ENCODE data around the gene TMEM63A. TPM values are rescaled to one million over a fixed set of nuclear protein-coding genes. Genes with fewer than 3 reads are reported as not detected.
A peak's percentile ranks its signal among the peaks of the same experiment; 100 is the strongest.
"Not testable (repeated sequence)": the region's sequence is repeated elsewhere in the genome, so short reads cannot be mapped to it uniquely, and the experiment has no call there.

The TMEM63A gene
- total RNA-seq, 4 donors from 2014 or later = 11.2 to 125 (median 63.8) TPM

DNA sequence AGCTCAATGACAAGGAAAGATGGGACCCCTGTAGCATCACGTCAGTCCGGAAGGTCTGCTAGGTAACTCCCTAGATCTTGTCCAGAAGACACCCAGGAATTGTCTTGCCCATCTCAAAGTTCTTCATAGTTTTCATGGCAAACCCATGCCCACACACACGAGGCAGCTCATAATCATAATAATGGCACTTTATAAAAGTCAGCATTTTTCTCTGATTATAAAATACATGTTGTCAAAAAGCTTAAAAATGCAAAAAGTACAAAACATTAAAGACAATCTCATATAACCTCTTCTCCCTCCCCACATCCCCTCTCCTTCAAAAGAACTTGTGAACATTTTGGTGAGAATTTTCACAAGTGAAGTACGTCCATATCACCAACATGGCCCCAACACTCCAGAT is 41.5 kb downstream of the TMEM63A start:
- TF ChIP-seq CTCF (IDR thresholded peaks at IDR 0.05) (no peak), POLR2A (IDR thresholded peaks at IDR 0.05) (no peak)
- DNase-seq = no peak
- intact Hi-C loops (cut with DNase I; ENCODE audit: low total_unique reads) = no loop called here
- Histone ChIP-seq H3K9me3 (no peaks in the 10 kb centered on the region), H3K27ac (no peak overlapping the region), H3K4me1 (peaks cover 4% of the 10 kb centered on the region in 2 donors), H3K27me3 (no peaks in the 10 kb centered on the region), H3K4me3 (no peak overlapping the region), H3K36me3 (no peaks in the 10 kb centered on the region)

- H3K27ac ChIP-seq = no peak overlapping the region
- no peaks in the 10 kb centered on the region for H3K9me3 ChIP-seq
- no peak overlapping the region for H3K4me3 ChIP-seq
- no peaks in the 10 kb centered on the region for H3K36me3 ChIP-seq
- intact Hi-C loops (cut with DNase I; ENCODE audit: low total_unique reads) = no loop called here
- TF ChIP-seq CTCF (IDR thresholded peaks at IDR 0.05) = no peak
- no peak for TF ChIP-seq POLR2A (IDR thresholded peaks at IDR 0.05)
- peaks cover 0 to 4% of the 10 kb centered on the region in 2 donors for H3K4me1 ChIP-seq
- H3K27me3 ChIP-seq = no peaks in the 10 kb centered on the region
- no peak for DNase-seq
Measured at GRCh38 chr1:225840223-225840610, 42.0 kb downstream of the TMEM63A start.

GRCh38 chr1:225838793-225839192 is 43.4 kb downstream of the TMEM63A start:
- TF ChIP-seq CTCF (IDR thresholded peaks at IDR 0.05) = no peak
- no peak for TF ChIP-seq POLR2A (IDR thresholded peaks at IDR 0.05)
- H3K27me3 ChIP-seq = no peaks in the 10 kb centered on the region
- H3K27ac ChIP-seq = no peak overlapping the region
- H3K36me3 ChIP-seq = no peaks in the 10 kb centered on the region
- H3K4me3 ChIP-seq = no peak overlapping the region
- DNase-seq = no peak
- no peaks in the 10 kb centered on the region for H3K9me3 ChIP-seq
- intact Hi-C loops (cut with DNase I; ENCODE audit: low total_unique reads) = no loop called here
- H3K4me1 ChIP-seq = peaks cover 7 to 8% of the 10 kb centered on the region in 2 donors

GRCh38 chr1:225836296-225836695 is 45.9 kb downstream of the TMEM63A start:
- intact Hi-C loops (cut with DNase I; ENCODE audit: low total_unique reads); H3K4me3 ChIP-seq; H3K9me3 ChIP-seq; DNase-seq; H3K27me3 ChIP-seq; H3K4me1 ChIP-seq; H3K36me3 ChIP-seq: not testable (repeated sequence)
- peak overlapping the region; percentile 39 to 65 for H3K27ac ChIP-seq

DNA sequence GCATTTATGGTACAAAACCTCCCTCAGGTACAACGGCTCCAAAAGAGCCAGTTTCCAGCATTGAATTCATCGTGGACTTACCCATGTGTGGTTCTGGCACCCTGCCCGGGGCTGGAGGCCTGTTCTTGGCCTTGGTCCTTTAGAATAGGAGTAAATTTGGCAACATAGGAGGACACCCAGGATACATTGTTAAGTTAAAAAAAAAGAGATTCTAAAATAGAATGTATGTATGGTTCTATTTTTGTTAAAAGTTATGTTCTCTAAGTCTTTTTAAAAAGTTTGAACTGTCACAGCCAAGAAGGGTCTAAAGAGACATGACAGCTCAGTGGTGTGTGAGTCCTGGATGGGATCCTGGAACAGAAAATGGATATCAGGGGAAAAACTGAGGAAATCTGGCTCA is 46.3 kb downstream of the TMEM63A start:
- H3K4me1 ChIP-seq = peaks cover 7 to 8% of the 10 kb centered on the region in 2 donors
- H3K27ac ChIP-seq = peak overlapping the region; percentile 39 to 65
- TF ChIP-seq POLR2A (IDR thresholded peaks at IDR 0.05) = no peak
- no peak for TF ChIP-seq CTCF (IDR thresholded peaks at IDR 0.05)
- intact Hi-C loops (cut with DNase I; ENCODE audit: low total_unique reads) = no loop called here
- no peak overlapping the region for H3K4me3 ChIP-seq
- H3K9me3 ChIP-seq = no peaks in the 10 kb centered on the region
- no peaks in the 10 kb centered on the region for H3K36me3 ChIP-seq
- DNase-seq = peak; percentile 57 to 74
- H3K27me3 ChIP-seq = no peaks in the 10 kb centered on the region

All from uterus (tissue), 4 donors.